GM21723 (cell line): ENCODE data around the gene TPST2.

ENCODE experiments used
- ATAC-seq: cut with Tn5 transposase; IDR thresholded peaks from one replicate; pipeline ENCODE4 v1.9.1; 2021; ENCODE audit warnings: mild to moderate bottlenecking, moderate library complexity; ENCODE audit not compliant: unreplicated experiment

Gene TPST2

DNA sequence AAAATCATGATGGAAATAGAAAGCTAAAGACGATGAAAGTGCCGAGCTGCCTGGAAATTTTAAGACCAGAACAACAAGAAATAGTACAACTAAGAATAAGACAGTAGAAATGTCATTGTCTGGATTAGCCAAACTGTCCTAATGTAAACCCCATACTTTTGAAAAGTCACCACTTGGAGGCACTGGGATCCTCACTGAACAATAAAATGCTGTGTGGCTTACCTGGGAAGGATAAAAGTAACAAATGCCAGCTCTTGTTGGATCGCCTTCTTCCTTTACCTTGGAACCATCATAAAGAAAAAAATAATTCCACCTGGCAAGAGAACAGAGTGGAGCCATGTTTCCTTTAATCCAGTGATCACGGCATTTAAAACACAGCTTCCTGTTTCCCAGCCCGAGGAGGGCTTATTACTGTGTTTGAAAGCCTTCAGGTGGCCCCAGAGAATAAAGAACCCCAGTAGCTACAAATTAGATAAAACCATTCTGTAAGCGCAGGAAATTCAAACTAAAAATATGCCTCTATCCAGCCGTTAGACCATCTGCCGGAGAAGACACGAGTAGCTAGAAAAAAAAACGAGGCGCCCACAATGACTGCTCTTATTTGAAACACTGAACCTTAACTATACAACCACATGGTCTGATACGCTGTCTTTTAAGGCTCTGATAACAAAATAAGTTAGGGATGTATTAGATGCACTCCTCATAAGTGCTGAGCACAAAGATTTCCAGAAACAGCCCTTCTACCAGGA lies 110.7 kb downstream of the TPST2 start:
- no peak for ATAC-seq

DNA sequence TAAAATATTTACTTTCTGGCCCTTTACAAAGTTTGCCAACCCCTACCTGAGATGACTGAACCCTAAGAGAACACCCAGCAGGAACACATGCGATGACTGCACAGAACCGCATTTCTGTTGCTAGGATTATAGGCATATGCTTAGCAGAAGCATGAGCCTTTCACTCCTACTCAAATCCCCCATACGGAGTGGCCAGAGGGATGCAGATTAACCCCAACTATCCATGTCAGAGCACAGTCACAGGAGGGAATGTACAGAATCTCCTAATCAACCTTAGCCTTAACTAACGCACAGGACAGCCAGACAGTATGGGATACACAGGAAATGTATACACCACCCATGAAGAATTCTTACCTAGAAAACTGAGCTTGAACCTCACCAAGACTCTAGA lies 112.6 kb downstream of the TPST2 start:
- ATAC-seq = no peak

DNA sequence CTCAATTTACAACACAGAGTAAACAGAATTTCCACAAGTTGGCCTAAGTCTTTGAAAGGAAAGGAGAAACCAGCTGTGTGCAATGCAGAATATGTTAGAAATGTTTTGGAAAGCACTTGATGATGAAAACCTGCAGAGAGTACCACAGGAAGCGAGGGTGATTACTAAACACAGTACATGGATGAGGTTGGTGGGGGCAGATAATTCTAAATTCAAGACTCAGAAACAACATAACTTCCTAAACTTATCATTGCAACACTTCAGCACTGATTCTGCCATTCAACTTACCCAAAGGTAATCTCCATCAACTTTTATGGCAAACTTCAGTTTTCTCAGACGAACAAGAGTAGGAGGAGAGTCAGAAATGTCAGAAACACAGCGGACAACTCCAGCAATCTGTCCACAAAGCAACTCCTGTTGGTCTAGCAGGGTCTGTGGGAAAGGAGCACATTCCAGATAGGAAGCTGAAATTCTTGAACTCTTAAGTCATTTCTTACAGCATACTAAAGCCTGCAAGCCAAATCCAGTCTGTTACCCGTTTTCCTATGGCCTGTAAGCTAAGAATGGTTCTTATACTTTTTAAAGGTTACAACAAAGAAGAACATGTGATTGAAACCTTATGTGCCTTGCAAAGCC lies 113.1 kb downstream of the TPST2 start:
- ATAC-seq = no peak

DNA sequence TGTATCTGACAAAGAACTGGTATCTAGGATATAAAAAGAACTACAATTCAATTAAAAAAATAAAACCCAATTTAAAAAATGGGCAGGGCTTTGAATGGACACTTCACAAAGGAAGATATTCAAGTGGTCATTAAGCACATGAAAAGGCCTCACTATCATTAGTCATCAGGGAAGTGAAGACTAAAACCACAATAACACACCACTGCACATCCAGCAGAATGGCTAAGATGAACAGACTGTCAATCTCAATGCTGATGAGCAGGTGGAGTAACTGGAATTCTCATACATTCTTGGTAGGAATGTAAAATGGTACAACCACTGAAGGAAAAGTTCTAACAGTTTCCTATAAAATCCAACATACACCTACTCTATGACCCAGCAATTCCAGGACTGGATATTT lies 115.2 kb downstream of the TPST2 start:
- no peak for ATAC-seq
